BJ (cell line): ENCODE results near the gene TPM1. TPM values are rescaled to one million over a fixed set of nuclear protein-coding genes. Genes with fewer than 3 reads are reported as not detected.
A peak's percentile ranks its signal among the peaks of the same experiment; 100 is the strongest.

Experiments
- CTCF ChIA-PET: fragments of 350-600 bp; formaldehyde crosslinking; extraction: SDS; loops from one replicate; lab custom pipeline; 2021; ENCODE audit warnings: antibody characterized with exemption, inconsistent platforms; lab: Yijun Ruan, JAX
- POLR2A ChIA-PET: fragments of 300-600 bp; sonication (Branson Sonifier 250); formaldehyde crosslinking; extraction: SDS; loops from one replicate; lab custom pipeline; 2021; ENCODE audit warnings: antibody characterized with exemption; lab: Charles Lee
- DNase-seq: peaks from one replicate; pipeline ENCODE4 v3.0.0-alpha.2; 2011; ENCODE audit warnings: low read depth
- H3K27me3 ChIP-seq: 2 replicates; pipeline ENCODE4 v1.6.0; 2011; ENCODE audit warnings: low read length; ENCODE audit not compliant: control insufficient read depth, insufficient read depth
- H3K36me3 ChIP-seq: 2 replicates; pipeline ENCODE4 v1.5.1; 2011; ENCODE audit warnings: low read length; ENCODE audit not compliant: control insufficient read depth, insufficient read depth
- H3K4me3 ChIP-seq: 2 replicates; pipeline ENCODE4 v1.5.1; 2011; ENCODE audit warnings: low read depth, mild to moderate bottlenecking, control low read depth, low read length
- CTCF ChIP-seq: IDR thresholded peaks from 2 replicates; pipeline ENCODE4 v1.5.1; 2011; ENCODE audit warnings: low read depth, mild to moderate bottlenecking, control low read depth, inconsistent platforms, low read length, moderate library complexity; ENCODE audit not compliant: insufficient read depth
- polyA plus RNA-seq: library from polyadenylated mRNA; depleted of rRNA; stranded (reverse); fragments of >200 nt; gene quantifications from 2 replicates; pipeline ENCODE4 v1.2.3, GENCODE V29; 2011

Gene TPM1
- polyA plus RNA-seq, 1 experiment, result 1,575 TPM

DNA sequence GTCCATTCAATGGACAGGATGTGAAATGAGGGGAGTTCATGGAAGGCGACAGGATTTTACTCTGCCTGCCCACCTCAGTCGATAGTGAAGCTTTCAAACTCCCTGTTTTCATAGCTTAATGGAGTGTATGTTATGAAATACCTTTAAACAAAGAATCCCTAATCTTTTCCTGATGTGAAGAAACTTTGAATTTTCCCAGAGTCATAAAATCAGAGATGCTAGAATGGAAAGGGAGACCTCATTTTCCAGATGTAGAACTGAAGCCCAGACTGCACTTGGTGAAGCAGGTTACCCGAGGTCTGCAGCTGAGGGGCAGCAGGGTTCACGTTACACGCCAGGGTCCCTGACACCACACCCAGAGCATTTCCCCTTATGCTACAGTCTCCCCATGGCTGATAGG, 44.4 kb downstream of the TPM1 start:
- POLR2A ChIA-PET, result interaction anchor here (0.6 kb wide), 1 partner anchor 228 kb away, joined by 3 read pairs; no protein-coding TSS in a partner anchor
- no peak overlapping the region for H3K4me3 ChIP-seq
- CTCF ChIA-PET, result interaction anchor here (0.8 to 3.0 kb wide), 4 partner anchors 8 to 238 kb away, joined by 3 to 17 read pairs (median 6); no protein-coding TSS in a partner anchor
- peak; percentile 45 for DNase-seq
- no peaks in the 10 kb centered on the region for H3K36me3 ChIP-seq
- no peaks in the 10 kb centered on the region for H3K27me3 ChIP-seq
- TF ChIP-seq CTCF, result no peak

DNA sequence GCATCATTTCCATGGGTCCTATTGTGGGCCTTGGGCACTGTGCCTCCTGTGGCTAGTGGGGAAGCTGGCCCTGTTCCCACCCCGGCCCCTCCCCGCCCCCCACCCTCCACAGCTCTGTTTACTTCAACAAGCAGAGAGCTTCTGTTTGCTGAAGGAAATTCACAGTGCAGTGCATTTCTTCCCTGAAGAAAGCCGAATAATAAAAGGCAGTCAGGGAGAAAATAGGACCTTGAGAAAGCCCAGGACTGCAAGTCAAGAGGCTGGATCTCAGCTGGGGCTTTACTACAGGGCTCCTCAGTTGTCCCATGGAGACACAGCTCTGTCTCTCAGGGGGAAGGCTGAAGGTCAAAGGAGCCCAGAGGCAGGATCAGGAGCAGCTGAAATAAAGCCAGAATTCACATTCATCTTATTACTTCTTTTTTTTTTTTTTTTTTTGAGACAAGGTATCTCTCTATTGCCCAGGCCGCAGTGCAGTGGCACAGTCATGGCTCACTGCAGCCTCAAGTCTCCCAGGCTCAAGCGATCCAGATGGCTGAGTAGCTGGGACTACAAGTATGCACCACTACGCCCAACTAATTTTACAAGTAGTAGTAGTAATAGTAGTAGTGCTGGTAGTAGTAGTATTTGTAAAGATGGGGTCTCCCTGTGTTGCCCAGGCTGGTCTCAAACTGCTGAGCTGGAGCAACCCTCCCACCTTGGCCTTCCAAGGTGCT, 46.1 kb downstream of the TPM1 start:
- H3K27me3 ChIP-seq, result no peaks in the 10 kb centered on the region
- no peak overlapping the region for H3K4me3 ChIP-seq
- POLR2A ChIA-PET, result interaction anchor here (0.6 to 1.5 kb wide), 2 partner anchors 41 to 698 kb away, joined by 3 to 4 read pairs; no protein-coding TSS in a partner anchor
- TF ChIP-seq CTCF, result no peak
- no peaks in the 10 kb centered on the region for H3K36me3 ChIP-seq
- no peak for DNase-seq
- CTCF ChIA-PET, result interaction anchor here (0.7 to 2.3 kb wide), 6 partner anchors 8 to 346 kb away, joined by 3 to 11 read pairs (median 4); no protein-coding TSS in a partner anchor

DNA sequence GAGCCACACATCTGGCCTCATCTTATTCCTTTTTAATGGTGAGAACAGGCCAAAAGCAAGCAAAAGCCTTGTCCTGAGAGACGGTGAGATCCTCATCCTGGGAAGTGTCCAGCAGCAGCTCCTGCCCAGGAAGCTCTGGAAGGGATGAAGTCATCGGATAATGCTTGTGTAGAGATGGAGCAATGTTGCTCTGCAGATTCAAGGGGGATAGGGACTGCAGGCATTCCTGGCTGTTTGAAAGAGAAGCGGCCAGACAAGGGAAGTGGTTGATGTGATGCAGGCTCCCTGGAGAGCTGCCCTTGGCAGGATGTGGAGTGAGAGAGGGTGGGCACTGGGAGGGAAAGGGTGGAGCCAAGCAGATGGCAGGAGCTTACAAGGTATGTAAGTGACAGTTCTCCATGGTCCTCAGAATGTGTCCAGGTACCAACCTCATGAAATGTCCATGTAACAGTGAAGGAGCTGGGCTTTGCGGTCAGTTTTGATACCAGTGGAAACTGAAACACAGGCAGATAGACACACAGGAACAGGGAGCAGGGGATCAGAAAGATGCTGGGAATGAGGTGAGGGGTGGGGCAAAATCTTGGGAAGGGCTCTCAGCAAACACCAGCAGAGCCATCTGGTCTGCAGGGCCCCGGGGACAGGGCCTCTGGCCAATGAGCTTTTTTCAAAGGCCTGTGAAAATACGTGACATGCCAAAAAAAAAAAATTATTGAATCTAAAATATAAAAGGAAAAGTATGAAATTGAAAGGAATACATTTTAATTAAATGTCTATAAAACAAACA, 46.9 kb downstream of the TPM1 start:
- Histone ChIP-seq H3K36me3 (no peaks in the 10 kb centered on the region), H3K27me3 (no peaks in the 10 kb centered on the region), H3K4me3 (no peak overlapping the region)
- CTCF ChIA-PET, result interaction anchor here (0.9 to 2.3 kb wide), 6 partner anchors 9 to 347 kb away, joined by 3 to 11 read pairs (median 4); no protein-coding TSS in a partner anchor
- DNase-seq, result peak; percentile 83
- POLR2A ChIA-PET, result interaction anchor here (0.6 to 1.5 kb wide), 2 partner anchors 42 to 699 kb away, joined by 3 to 4 read pairs; no protein-coding TSS in a partner anchor
- no peak for TF ChIP-seq CTCF

DNA sequence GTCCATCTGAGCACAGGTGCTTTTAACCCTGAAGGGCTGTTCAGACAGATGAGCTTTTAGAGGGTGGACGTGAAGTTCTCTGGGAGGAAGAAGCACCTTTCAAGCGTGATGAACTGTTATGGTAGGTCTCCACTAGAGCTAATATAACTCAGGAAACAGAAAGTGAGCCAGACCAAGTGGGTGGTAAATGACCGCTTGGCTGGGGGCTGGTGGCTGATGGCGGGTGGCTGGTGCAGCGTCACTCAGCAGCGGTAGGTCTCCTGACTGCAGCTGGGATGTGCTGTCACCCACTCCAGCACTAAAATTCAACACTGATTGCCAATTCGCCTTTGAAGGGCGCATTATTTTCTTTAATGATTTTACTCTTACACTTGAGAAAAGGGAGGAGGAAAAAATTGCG, 47.9 kb downstream of the TPM1 start:
- TF ChIP-seq CTCF, result no peak
- no peak overlapping the region for H3K4me3 ChIP-seq
- POLR2A ChIA-PET, result no interaction called here
- no peaks in the 10 kb centered on the region for H3K36me3 ChIP-seq
- DNase-seq, result no peak
- CTCF ChIA-PET, result interaction anchor here (1.0 to 2.3 kb wide), 2 partner anchors 43 to 311 kb away, joined by 3 to 11 read pairs; no protein-coding TSS in a partner anchor
- H3K27me3 ChIP-seq, result no peaks in the 10 kb centered on the region

GRCh38 chr15:63090887-63091286, 48.3 kb downstream of the TPM1 start:
- no peak for TF ChIP-seq CTCF
- POLR2A ChIA-PET, result no interaction called here
- Histone ChIP-seq H3K27me3 (no peaks in the 10 kb centered on the region), H3K4me3 (no peak overlapping the region), H3K36me3 (no peaks in the 10 kb centered on the region)
- DNase-seq, result no peak
- CTCF ChIA-PET, result interaction anchor here (2.3 kb wide), 1 partner anchor 43 kb away, joined by 11 read pairs; no protein-coding TSS in a partner anchor
